ENCODE results near the gene HCAR3.

GRCh38 chr12:122687086-122687485 lies 29.5 kb downstream of the HCAR3 start:
- TF ChIP-seq CTCF (conservative IDR thresholded peaks at IDR 0.05; ENCODE audit: low read depth in 2 of 2) (no peak), EZH2 (IDR thresholded peaks at IDR 0.05; ENCODE audit: low read depth, unreplicated experiment) (no peak), EZH2phosphoT487 (IDR thresholded peaks at IDR 0.05; ENCODE audit: unreplicated experiment) (no peak), REST (IDR thresholded peaks at IDR 0.05; ENCODE audit: unreplicated experiment) (no peak), POLR2AphosphoS5 (IDR thresholded peaks at IDR 0.05; ENCODE audit: low read depth) (no peak), CREB1 (CRISPR knock-in tag; IDR thresholded peaks at IDR 0.05; ENCODE audit: low read depth) (no peak), ETS1 (IDR thresholded peaks at IDR 0.05) (no peak), STAT1 (IDR thresholded peaks at IDR 0.05; ENCODE audit: unreplicated experiment) (no peak)
